GM12865 (cell line): ENCODE measurements around the gene SLC6A13.
A peak's percentile ranks its signal among the peaks of the same experiment; 100 is the strongest.
"Not testable (repeated sequence)": the region's sequence is repeated elsewhere in the genome, so short reads cannot be mapped to it uniquely, and the experiment has no call there.

Experiments used
- DNase-seq: peaks from one replicate; pipeline ENCODE4 v3.0.0; 2010; ENCODE audit warnings: low read depth
- H3K4me3 ChIP-seq: 2 replicates; pipeline ENCODE4 v1.5.1; 2011; ENCODE audit warnings: mild to moderate bottlenecking, low read depth, low read length, control low read depth
- TF ChIP-seq, protein P1 (sequence below): IDR thresholded peaks from 2 replicates; pipeline ENCODE4 v1.5.1; 2011; ENCODE audit warnings: low read length, control low read depth, low read depth, inconsistent platforms; ENCODE audit not compliant: insufficient read depth; ENCODE audit errors: missing control alignments

Gene SLC6A13

DNA sequence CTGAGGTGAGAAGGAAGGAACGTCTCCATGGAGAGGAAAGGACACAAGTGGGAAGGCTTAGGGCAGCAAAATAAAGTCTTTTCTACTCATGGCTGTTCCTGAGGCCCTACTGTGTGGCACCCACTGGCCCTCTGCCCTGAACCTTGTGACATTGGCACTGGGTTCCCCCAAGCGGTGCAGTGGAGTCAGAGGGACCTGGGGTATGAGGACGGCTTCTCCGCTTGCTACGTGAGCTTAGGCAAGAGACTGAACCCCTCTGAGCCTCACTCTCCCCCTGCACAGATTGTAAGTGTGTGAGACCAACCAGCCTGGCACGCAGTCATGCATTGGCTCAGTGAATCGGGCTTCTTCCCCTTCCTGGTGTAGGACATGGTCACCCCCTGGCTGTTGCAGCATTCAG, 68.4 kb downstream of the SLC6A13 start:
- DNase-seq = no peak
- no peak overlapping the region for H3K4me3 ChIP-seq
- TF ChIP-seq, protein P1, sequence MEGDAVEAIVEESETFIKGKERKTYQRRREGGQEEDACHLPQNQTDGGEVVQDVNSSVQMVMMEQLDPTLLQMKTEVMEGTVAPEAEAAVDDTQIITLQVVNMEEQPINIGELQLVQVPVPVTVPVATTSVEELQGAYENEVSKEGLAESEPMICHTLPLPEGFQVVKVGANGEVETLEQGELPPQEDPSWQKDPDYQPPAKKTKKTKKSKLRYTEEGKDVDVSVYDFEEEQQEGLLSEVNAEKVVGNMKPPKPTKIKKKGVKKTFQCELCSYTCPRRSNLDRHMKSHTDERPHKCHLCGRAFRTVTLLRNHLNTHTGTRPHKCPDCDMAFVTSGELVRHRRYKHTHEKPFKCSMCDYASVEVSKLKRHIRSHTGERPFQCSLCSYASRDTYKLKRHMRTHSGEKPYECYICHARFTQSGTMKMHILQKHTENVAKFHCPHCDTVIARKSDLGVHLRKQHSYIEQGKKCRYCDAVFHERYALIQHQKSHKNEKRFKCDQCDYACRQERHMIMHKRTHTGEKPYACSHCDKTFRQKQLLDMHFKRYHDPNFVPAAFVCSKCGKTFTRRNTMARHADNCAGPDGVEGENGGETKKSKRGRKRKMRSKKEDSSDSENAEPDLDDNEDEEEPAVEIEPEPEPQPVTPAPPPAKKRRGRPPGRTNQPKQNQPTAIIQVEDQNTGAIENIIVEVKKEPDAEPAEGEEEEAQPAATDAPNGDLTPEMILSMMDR = no peak

GRCh38 chr12:193261-193660, 69.4 kb downstream of the SLC6A13 start:
- no peak for DNase-seq
- H3K4me3 ChIP-seq = no peak overlapping the region
- TF ChIP-seq, protein P1 = no peak

DNA sequence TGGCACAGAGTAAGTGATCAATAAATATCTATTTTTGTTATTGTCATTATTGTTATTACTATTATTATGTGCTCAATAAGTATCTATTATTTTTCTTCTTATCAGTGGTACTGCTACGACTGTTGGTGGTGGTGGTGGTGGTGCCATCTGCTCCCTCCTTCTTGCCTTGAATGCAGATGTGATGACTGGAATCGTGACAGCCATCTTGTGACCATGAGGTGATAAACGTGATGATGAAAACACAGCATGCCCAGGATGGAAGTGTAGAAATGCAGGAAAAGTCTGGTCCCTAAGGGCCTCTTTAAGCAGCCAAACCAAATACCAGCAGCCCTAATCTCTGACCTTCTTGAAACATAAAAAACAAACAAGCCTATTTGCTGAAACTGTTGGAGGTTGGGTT, 71.1 kb downstream of the SLC6A13 start:
- no peak overlapping the region for H3K4me3 ChIP-seq
- DNase-seq = no peak
- TF ChIP-seq, protein P1 = no peak

- DNase-seq = no peak
- H3K4me3 ChIP-seq = no peak overlapping the region
- TF ChIP-seq, protein P1 = no peak
Observed at GRCh38 chr12:190881-191280, 71.8 kb downstream of the SLC6A13 start.

- TF ChIP-seq, protein P1 = no peak
- H3K4me3 ChIP-seq = no peak overlapping the region
- no peak for DNase-seq
Observed at GRCh38 chr12:189622-189962, 73.0 kb downstream of the SLC6A13 start.

DNA sequence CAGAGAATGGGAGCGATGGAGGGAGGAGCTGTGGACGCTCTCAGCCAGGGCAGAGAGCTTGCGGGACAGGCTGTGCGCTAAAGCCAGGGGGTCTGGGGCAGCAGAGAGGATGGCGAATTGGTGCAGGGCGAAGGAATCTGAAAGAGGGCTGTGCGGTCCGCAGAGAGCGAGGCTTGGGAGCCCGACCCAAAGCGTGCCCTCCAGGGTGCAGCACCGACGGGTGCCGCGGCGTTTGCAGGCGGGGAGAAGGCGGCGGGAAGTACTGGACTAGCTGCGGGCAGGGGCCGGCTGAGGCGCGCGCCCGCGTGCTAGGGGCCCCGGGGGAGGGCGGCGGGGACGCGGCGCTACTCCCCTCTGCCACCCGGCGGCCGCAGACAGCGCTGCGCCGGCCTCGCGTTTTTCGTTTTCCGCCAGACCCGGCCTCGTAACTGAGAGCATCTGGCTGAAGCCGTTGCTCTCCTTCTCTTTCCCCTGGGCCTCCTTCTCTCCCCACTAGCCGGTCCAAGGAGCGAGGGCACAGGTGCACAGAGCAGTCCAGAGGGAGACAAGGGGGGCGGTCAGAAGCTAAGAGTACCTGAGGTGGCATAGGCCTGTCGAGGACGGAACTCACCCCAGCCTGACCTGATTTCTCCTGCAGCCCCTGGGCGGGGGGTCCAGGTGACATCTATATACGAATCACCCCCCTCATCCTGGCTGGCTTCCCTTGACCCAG, 73.6 kb downstream of the SLC6A13 start:
- no peak overlapping the region for H3K4me3 ChIP-seq
- TF ChIP-seq, protein P1 = peak; percentile 54
- peak; percentile 39 for DNase-seq

DNA sequence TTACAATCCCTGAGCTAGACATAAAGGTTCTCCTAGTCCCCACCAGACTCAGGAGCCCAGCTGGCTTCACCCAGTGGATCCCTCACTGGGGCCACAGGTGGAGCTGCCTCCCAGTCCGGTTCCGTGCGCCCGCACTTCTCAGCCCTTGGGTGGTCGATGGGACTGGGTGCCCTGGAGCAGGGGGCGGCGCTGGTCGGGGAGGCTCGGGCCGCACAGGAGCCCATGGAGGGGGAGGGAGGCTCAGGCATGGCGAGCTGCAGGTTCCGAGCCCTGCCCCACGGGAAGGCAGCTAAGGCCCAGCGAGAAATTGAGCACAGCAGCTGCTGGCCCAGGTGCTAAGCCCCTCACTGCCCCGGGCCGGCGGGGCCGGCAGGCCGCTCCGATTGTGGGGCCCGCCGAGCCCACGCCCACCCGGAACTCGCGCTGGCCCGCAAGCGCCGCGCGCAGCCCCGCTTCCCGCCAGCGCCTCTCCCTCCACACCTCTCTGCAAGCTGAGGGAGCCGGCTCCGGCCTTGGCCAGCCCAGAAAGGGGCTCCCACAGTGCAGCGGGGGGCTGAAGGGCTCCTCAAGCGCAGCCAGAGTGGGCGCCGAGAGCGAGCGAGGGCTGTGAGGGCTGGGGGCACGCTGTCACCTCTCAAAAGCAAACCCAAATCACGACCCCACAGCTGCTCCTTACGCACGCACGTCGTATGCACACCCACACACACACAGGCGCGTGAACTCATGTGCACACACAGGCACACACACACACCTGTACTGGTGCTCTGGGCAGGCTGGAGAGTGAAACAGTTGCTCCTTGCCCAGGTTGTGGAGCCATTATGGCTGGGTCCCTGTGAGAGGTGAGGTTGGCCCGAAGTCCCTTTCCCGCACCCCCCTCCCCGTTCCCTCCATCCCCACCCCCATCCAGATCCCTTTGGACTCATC, 74.4 kb downstream of the SLC6A13 start:
- H3K4me3 ChIP-seq, DNase-seq: not testable (repeated sequence)
